HG02981 (cell line): ENCODE data around the gene PRDX4.
"Not testable (repeated sequence)": the region's sequence is repeated elsewhere in the genome, so short reads cannot be mapped to it uniquely, and the experiment has no call there.

Source experiments
- ATAC-seq: cut with Tn5 transposase; IDR thresholded peaks from one replicate; pipeline ENCODE4 v1.9.1; 2021; ENCODE audit warnings: mild to moderate bottlenecking, moderate library complexity; ENCODE audit not compliant: unreplicated experiment

The PRDX4 gene

DNA sequence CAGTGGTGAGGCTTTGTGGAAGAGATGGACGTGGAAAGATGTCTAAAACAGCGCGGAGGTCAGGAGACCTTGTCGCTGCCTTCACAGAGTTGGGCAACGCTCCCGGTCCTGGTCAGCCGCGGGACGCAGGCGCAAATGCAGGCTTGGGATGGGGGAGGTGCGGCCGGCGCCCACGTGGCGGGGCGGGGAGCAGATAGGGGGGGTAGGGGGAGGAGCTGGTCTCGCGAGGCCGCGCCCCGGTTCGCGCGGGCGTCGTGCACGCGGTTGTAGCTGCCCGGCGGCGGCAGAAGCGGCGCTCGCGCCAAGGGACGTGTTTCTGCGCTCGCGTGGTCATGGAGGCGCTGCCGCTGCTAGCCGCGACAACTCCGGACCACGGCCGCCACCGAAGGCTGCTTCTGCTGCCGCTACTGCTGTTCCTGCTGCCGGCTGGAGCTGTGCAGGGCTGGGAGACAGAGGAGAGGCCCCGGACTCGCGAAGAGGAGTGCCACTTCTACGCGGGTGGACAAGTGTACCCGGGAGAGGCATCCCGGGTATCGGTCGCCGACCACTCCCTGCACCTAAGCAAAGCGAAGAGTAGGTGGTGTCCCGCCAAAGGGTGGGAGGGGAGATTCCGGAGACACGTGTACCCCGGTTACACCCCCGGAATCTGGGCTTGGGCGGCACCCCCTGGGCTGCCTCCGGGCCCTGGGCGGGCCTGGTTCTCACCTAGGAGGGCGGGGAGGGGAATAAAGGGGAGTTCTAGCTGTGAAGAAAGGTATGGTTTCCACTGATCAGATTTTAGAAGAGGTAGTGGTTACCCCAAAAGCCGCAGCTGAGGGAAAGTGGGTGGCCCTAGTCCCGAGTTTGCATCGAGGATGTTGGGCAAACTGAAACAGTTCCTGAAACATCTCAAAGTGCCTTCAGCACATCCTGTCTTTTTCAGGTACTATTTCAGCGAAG lies at the start of gene PRDX4:
Gene PRDX4, plus strand, starts transcription at position 255 of the 939 bp plus-strand sequence. Its CDS starts 78 bp downstream, at position 333.
- peak; percentile 50 for ATAC-seq

DNA sequence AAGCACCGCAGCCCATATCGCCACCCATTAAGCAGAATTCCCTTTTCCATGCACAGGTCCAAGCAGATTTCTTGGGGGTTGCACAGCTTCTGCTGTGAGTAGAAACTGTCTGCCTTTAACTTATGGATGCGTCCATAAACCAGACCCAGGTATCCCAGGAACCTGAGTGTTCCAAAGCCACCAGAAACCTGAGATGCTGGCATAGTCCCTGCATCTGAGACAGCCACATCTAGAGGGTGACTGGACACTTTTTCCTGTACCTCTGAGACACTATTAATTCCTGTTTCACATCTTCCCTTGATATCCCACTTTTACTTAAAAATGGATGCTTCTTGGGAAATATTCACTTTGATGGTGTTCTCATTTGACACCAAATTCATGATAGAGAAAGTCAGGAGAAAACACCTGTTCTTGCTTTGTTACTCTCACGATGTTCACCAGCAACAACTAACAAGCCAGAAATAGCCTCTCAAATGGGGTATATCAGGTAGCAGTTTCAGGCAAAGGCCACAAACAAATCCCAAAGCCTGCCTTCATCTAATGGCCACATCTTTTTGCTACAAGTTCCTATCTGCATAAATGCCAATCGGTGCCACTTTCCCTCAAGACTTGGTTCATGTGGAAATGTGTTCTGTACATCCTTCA lies 45.5 kb upstream of the PRDX4 start:
- ATAC-seq = no peak

DNA sequence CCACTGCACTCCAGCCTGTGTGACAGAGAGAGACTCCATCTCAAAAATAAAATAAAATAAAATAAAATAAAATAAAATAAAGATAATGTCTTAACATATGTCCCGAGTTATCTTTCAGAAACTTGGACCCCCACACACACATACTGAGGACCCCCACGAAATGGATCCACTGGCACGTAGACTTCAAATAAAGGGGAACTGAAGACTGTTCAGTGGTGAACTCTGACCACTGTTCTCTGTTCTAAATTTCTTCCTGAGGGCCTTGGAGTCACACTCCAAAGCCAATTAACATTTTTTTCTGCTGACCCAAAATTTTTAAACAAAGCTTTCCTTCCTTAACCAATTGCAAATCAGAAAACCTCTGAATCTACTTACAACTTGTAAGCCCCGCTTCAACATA lies 43.5 kb upstream of the PRDX4 start:
- ATAC-seq = no peak

DNA sequence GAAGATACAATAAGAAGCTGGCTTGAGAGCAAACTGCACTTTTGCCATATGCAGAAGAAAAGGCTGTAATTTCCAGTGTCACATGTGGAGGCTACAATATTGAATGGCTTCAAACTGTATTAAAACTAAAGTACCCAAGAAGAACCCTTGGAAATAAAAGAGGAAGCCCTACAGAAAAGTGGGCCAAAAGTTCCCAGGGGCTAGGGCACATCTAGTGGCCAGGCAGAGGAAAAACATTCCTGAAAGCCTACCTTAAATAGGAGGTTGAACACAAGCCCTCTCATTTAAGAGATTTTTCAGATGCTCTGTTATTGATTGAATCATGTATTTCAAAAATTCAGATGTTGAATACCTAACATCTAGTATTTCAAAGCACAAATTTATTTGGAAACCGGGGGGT lies 40.6 kb upstream of the PRDX4 start:
- ATAC-seq = no peak

DNA sequence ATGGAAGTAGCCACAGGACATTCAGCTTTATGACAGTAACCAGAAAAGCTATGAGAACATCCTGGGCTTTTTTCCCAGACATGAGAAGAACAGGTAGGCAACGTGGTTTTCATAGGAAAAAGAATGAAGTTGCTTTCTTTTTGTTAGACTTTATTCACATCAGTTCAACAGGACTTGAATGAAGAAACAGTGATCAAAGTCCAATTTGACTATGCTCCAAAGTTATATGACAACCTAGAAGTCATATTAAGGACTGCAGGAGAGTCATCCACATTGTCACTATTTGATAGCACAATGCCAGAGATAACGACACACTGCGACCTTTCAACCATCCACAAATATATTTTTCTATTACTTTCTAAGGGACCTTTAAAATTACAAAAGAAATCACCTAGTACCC lies 39.2 kb upstream of the PRDX4 start:
- ATAC-seq = no peak

DNA sequence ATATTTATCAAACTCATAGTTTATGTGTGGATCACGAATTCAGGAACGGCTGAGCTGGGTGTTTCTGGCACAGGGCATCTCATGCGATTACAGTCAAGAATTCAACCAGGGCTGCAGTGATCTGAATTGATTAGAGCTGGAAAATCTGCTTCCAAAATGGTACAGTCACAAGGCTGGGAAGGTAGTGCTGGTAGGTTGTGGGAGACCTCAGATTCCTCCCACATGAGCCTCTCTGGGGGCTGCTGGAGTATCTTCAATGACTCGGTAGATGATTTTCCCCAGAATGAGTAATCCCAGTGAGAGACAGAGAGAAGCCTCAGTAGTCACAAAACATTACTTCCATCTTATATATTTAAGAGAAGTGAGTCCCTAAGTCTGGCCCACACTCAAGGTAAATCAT lies 36.2 kb upstream of the PRDX4 start:
- ATAC-seq = no peak

GRCh38 chrX:23633834-23634580 lies 33.3 kb upstream of the PRDX4 start:
- no peak for ATAC-seq

DNA sequence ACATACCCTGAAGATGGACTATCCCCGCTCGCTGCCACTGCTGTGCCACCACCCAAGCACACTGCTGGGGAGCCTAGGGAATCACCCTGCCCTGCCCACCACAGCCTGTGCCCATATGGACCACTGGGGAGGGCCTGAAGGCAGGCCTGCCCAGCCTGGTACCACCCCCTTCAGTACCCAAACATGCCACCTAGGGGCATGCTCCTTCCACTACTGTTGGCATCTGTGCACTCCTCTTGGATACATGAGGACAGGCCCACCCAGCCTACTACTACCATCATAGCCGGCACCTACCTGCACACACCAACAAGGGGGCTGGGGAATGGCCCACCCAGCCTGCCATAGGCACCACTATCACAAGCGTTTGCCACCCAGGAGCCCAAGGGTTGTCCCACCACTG lies 30.1 kb upstream of the PRDX4 start:
- ATAC-seq = no peak

DNA sequence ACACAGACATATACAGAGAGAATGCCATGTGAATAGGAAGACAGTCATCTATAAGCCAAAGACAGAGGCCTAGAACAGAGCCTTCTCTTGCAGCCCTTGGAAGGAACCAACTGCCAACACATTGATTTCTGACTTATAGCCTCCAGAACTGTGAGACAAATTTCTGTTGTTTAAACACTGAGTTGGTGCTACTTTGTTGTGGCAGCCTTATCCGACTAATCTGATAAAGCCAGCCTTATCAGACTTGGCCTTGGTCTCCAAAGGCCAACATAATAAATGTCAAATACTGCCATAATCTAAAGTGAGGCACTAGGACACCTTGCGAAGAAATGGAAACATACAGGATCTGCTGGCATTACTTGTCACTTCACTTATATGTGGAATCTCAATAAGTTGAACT lies 24.3 kb upstream of the PRDX4 start:
- no peak for ATAC-seq

GRCh38 chrX:23644744-23645143 lies 22.5 kb upstream of the PRDX4 start:
- ATAC-seq = no peak

- no peak for ATAC-seq
Observed at GRCh38 chrX:23656091-23656490, 11.2 kb upstream of the PRDX4 start.

GRCh38 chrX:23656684-23657083 lies 10.6 kb upstream of the PRDX4 start:
- no peak for ATAC-seq

DNA sequence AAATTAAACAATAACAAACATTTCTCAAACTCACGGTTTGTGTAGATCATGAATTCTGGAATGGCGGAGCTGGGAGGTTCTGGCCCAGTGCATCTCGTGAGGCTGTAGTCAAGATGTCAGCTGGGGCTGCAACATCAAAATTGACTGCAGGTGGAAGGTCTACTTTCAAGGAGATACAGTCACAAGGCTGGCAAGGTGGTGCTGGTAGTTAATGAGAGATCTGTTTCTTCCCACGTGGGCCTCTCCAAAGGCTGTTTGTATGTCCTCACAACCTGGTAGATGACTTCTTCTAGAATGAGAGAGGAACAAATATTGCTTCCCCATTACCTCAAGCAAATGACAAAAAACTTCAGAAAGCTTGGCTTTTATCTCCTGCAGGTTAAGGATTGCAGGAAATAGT lies 8.0 kb upstream of the PRDX4 start:
- ATAC-seq = no peak

DNA sequence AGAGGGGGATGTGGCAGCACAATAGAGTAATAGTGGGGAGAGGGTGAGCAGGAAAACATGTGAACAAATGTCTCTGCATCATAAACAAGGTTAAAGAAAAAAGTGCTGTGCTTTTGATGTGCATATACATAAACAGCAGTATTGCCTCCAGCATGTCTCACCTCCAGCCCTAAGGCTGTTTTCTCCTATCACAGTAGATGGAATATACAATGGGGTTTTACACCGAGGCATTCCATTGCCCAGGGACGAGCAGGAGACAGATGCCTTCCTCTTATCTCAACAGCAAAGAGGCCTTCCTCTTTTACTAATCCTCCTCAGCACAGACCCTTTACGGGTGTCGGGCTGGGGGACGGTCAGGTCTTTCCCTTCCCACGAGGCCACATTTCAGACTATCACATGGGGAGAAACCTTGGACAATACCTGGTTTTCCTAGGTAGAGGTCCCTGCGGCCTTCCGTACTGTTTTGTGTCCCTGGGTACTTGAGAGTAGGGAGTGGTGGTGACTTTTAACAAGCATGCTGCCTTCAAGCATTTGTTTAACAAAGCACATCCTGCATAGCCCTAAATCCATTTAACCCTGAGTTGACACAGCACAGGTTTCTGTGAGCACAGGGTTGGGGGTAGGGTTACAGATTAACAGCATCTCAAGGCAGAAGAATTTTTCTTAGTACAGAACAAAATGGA lies 7.1 kb upstream of the PRDX4 start:
- ATAC-seq = not testable (repeated sequence)

GRCh38 chrX:23660766-23661132 lies 6.5 kb upstream of the PRDX4 start:
- ATAC-seq = no peak

DNA sequence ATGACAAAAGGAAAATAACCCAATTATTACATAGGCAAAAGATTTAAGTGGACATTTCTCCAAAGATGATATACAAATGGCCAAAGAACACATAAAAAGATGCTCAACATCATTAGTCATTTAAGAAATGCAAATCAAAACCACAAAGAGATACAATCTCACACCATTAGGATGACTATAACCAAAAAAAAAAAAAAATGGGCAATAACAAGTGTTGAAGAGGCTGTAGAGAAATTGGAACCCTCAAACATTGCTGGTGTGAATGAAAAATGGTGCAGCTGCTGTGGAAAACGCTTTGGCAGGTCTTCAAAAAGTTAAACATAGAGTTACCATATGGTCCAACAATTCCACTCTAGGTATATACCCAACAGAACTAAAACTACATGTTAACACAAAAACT lies 5.6 kb upstream of the PRDX4 start:
- ATAC-seq = no peak

- peak; percentile 38 for ATAC-seq
Observed at GRCh38 chrX:23662187-23662586, 5.1 kb upstream of the PRDX4 start.

GRCh38 chrX:23662853-23663252 lies 4.4 kb upstream of the PRDX4 start:
- ATAC-seq = peak; percentile 62

- ATAC-seq = no peak
Observed at GRCh38 chrX:23664496-23664895, 2.8 kb upstream of the PRDX4 start.

DNA sequence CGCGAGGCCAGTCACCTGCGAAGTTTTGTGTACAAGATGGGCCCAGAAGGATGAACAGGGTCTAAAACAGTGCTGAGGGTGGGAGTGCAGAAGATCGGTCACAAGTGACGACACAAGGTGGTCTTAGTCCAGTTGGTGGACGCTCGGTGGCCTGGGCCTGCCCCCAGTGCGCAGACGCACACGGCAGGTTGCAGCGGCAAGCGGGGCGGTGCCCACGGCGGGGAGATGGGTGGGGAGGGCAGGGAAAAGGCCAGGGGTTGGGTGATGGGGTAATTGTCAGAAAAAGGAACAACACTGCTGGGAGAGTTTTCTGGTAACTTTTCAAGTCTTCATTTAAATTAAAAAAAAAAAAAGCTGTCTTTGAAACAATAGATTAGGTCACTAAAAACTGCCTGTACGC lies 1.0 kb upstream of the PRDX4 start:
- ATAC-seq = no peak

DNA sequence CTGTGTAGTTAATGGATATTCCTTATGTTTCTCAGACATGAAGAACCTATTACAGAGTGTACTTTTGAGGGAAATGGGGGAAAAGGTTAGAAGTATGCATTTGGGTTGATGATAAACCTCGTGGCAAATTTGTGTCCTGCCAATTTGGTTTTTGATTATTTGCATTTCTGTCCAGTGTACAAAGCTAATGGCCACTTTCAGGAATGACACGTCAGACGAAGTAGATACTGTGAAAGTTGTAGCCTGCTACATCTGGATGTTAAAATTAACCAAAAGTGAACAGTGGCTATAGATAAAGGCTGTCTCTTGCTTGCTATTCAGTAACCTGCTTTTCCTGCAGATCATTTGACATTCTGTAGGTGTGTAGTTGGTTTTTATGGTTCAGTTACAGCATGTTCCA lies 1.0 kb downstream of the PRDX4 start:
- ATAC-seq = peak; percentile 51
